Measurements from ENCODE around the gene HIVEP1.

The HIVEP1 gene

GRCh38 chr6:12203001-12203400 lies 190.9 kb downstream of the HIVEP1 start:
- no peak for DNase-seq

GRCh38 chr6:12208190-12208589 lies 196.1 kb downstream of the HIVEP1 start:
- no peak for DNase-seq

GRCh38 chr6:12208673-12209072 lies 196.6 kb downstream of the HIVEP1 start:
- DNase-seq = no peak
